Ascending aorta (tissue), 2 donors: ENCODE data around the gene SSR2. TPM values are rescaled to one million over a fixed set of nuclear protein-coding genes. Genes with fewer than 3 reads are reported as not detected.

Experiments
- DNase-seq, 2 donors: peaks; one replicate each; pipeline ENCODE4 v3.0.0-alpha.2; 2019; ENCODE audit warnings: low spot score in 2 of 2
- H3K27ac ChIP-seq, 2 donors: fragments of 200-600 bp; sonication (generic); one replicate each; pipeline ENCODE4 v1.5.1; 2016 to 2017; ENCODE audit warnings: mild to moderate bottlenecking in 1 of 2
- H3K27me3 ChIP-seq: fragments of 200-600 bp; sonication (generic); one replicate; pipeline ENCODE4 v1.5.1; 2017
- H3K36me3 ChIP-seq, 2 donors: fragments of 200-600 bp; sonication (generic); one replicate each; pipeline ENCODE4 v1.5.1; 2016
- H3K4me1 ChIP-seq, 2 donors: fragments of 200-600 bp; sonication (generic); one replicate each; pipeline ENCODE4 v1.5.1; 2016 to 2017; ENCODE audit warnings: mild to moderate bottlenecking in 1 of 2
- H3K4me3 ChIP-seq, 2 donors: fragments of 200-600 bp; sonication (generic); one replicate each; pipeline ENCODE4 v1.5.1; 2016 to 2017; ENCODE audit warnings: mild to moderate bottlenecking in 1 of 2
- H3K9me3 ChIP-seq, 2 donors: fragments of 200-600 bp; sonication (generic); one replicate each; pipeline ENCODE4 v1.5.1; 2016
- CTCF ChIP-seq, 3 experiments: fragments of 200-600 bp in 2 of 3; fragments of 450-650 bp in 1 of 3; sonication (generic) in 2 of 3; IDR thresholded peaks; one replicate each; pipeline ENCODE4 v1.5.1; 2016 to 2019; ENCODE audit warnings: antibody characterized with exemption in 3 of 3, mild to moderate bottlenecking in 1 of 3, moderate library complexity in 1 of 3
- intact Hi-C: fragments of 100-400 bp; cut with DNase I; formaldehyde crosslinking; loops from one replicate; pipeline ENCODE4 v1.15.1; 2023
- total RNA-seq: library from RNA; depleted of rRNA; stranded (reverse); fragments of >200 nt; gene quantifications from one replicate; pipeline ENCODE4 v1.1.0, GENCODE V29; 2016

Gene SSR2
- total RNA-seq, 1 donor from 2014 or later, result 103 TPM

GRCh38 chr1:156065212-156065611 lies 44.5 kb upstream of the SSR2 start:
- H3K36me3 ChIP-seq, result no peaks in the 10 kb centered on the region
- H3K4me3 ChIP-seq, result no peak overlapping the region
- H3K4me1 ChIP-seq, result no peaks in the 10 kb centered on the region
- H3K27me3 ChIP-seq, result no peaks in the 10 kb centered on the region
- no peaks in the 10 kb centered on the region for H3K9me3 ChIP-seq
- no peak overlapping the region for H3K27ac ChIP-seq
- TF ChIP-seq CTCF (IDR thresholded peaks at IDR 0.05), result no peak
- intact Hi-C loops, result no loop called here
- no peak for DNase-seq

GRCh38 chr1:156064615-156065014 lies 43.9 kb upstream of the SSR2 start:
- TF ChIP-seq CTCF (IDR thresholded peaks at IDR 0.05), result no peak
- no peaks in the 10 kb centered on the region for H3K4me1 ChIP-seq
- no peaks in the 10 kb centered on the region for H3K27me3 ChIP-seq
- H3K36me3 ChIP-seq, result no peaks in the 10 kb centered on the region
- H3K9me3 ChIP-seq, result no peaks in the 10 kb centered on the region
- intact Hi-C loops, result no loop called here
- no peak overlapping the region for H3K4me3 ChIP-seq
- H3K27ac ChIP-seq, result no peak overlapping the region
- DNase-seq, result no peak

GRCh38 chr1:156063997-156064285 lies 43.2 kb upstream of the SSR2 start:
- DNase-seq, result no peak
- Histone ChIP-seq H3K4me3 (no peak overlapping the region), H3K27me3 (no peaks in the 10 kb centered on the region), H3K27ac (no peak overlapping the region), H3K4me1 (no peaks in the 10 kb centered on the region), H3K36me3 (peaks cover 0 to 1% of the 10 kb centered on the region in 2 donors), H3K9me3 (no peaks in the 10 kb centered on the region)
- no peak for TF ChIP-seq CTCF (IDR thresholded peaks at IDR 0.05)
- intact Hi-C loops, result no loop called here

GRCh38 chr1:156062189-156062588 lies 41.4 kb upstream of the SSR2 start:
- TF ChIP-seq CTCF (IDR thresholded peaks at IDR 0.05), result no peak
- H3K27me3 ChIP-seq, result no peaks in the 10 kb centered on the region
- DNase-seq, result no peak
- H3K4me1 ChIP-seq, result no peaks in the 10 kb centered on the region
- H3K4me3 ChIP-seq, result no peak overlapping the region
- no peaks in the 10 kb centered on the region for H3K9me3 ChIP-seq
- intact Hi-C loops, result no loop called here
- H3K36me3 ChIP-seq, result peaks cover 8 to 9% of the 10 kb centered on the region in 2 donors
- no peak overlapping the region for H3K27ac ChIP-seq

GRCh38 chr1:156060937-156061636 lies 40.3 kb upstream of the SSR2 start, which contains the start of gene RAB25:
TSS of gene RAB25 (plus strand) at chr1:156061160. CDS start at chr1:156061401, 241 bp downstream.
- Histone ChIP-seq H3K36me3 (peaks cover 8 to 9% of the 10 kb centered on the region in 2 donors), H3K4me1 (peaks cover 0 to 2% of the 10 kb centered on the region in 2 donors), H3K27ac (no peak within 1 kb of the TSS), H3K27me3 (no peaks in the 10 kb centered on the region), H3K9me3 (no peaks in the 10 kb centered on the region), H3K4me3 (no peak within 1 kb of the TSS)
- DNase-seq, result no peak
- no peak for TF ChIP-seq CTCF (IDR thresholded peaks at IDR 0.05)
- intact Hi-C loops, result no loop called here
